Mucosa of rectum (tissue), 2 donors: ENCODE data around the gene GALNS.
"Not testable (repeated sequence)": the region's sequence is repeated elsewhere in the genome, so short reads cannot be mapped to it uniquely, and the experiment has no call there.

Experiments
- H3K27ac ChIP-seq, 2 donors: one replicate each; pipeline ENCODE4 v1.7.0; 2013; ENCODE audit warnings: inconsistent platforms in 2 of 2, low read depth in 2 of 2, low read length in 2 of 2
- H3K27me3 ChIP-seq, 2 donors: one replicate each; pipeline ENCODE4 v1.7.0; 2013; ENCODE audit warnings: low read length in 2 of 2; ENCODE audit not compliant: control insufficient read depth in 2 of 2, insufficient read depth in 2 of 2
- H3K36me3 ChIP-seq, 2 donors: one replicate each; pipeline ENCODE4 v1.7.0; 2013; ENCODE audit warnings: low read length in 2 of 2; ENCODE audit not compliant: control insufficient read depth in 2 of 2, insufficient read depth in 2 of 2
- H3K4me1 ChIP-seq, 2 donors: one replicate each; pipeline ENCODE4 v1.7.0; 2013; ENCODE audit warnings: low read length in 2 of 2, mild to moderate bottlenecking in 1 of 2; ENCODE audit not compliant: control insufficient read depth in 2 of 2, insufficient read depth in 2 of 2
- H3K4me3 ChIP-seq, 2 donors: one replicate each; pipeline ENCODE4 v1.7.0; 2013; ENCODE audit warnings: low read length in 2 of 2
- H3K9ac ChIP-seq, 2 donors: one replicate each; pipeline ENCODE4 v1.7.0; 2013; ENCODE audit warnings: low read length in 2 of 2, low read depth in 1 of 2, mild to moderate bottlenecking in 1 of 2
- H3K9me3 ChIP-seq, 2 donors: one replicate each; pipeline ENCODE4 v1.7.0; 2013; ENCODE audit warnings: low read length in 2 of 2; ENCODE audit not compliant: control insufficient read depth in 2 of 2
- donor health status: healthy.
- donor health status: Normal muscosa, but diverticular disease.

GALNS gene

GRCh38 chr16:88778271-88778525 lies 78.5 kb downstream of the GALNS start:
- Histone ChIP-seq H3K36me3 (no peaks in the 10 kb centered on the region), H3K4me1 (peaks cover 31 to 40% of the 10 kb centered on the region in 2 donors), H3K27me3 (no peaks in the 10 kb centered on the region), H3K9ac (no peak overlapping the region), H3K4me3 (no peak overlapping the region), H3K27ac (no peak overlapping the region), H3K9me3 (no peaks in the 10 kb centered on the region)

- Histone ChIP-seq H3K4me1 (peaks cover 31 to 40% of the 10 kb centered on the region in 2 donors), H3K27ac (peak overlapping the region in 1 of 2 donors; percentile 16), H3K27me3 (no peaks in the 10 kb centered on the region), H3K36me3 (no peaks in the 10 kb centered on the region), H3K4me3 (no peak overlapping the region), H3K9me3 (no peaks in the 10 kb centered on the region), H3K9ac (no peak overlapping the region)
These were observed 79.1 kb downstream of the GALNS start for GRCh38 chr16:88777471-88778270.

- no peaks in the 10 kb centered on the region for H3K9me3 ChIP-seq
- H3K4me3 ChIP-seq, result no peak overlapping the region
- no peak overlapping the region for H3K27ac ChIP-seq
- H3K9ac ChIP-seq, result no peak overlapping the region
- peaks cover 28 to 32% of the 10 kb centered on the region in 2 donors for H3K4me1 ChIP-seq
- no peaks in the 10 kb centered on the region for H3K27me3 ChIP-seq
- no peaks in the 10 kb centered on the region for H3K36me3 ChIP-seq
These were observed 80.9 kb downstream of the GALNS start for GRCh38 chr16:88775825-88776224.

- H3K4me3 ChIP-seq, result no peak overlapping the region
- no peak overlapping the region for H3K9ac ChIP-seq
- H3K27ac ChIP-seq, result no peak overlapping the region
- H3K9me3 ChIP-seq, result no peaks in the 10 kb centered on the region
- no peaks in the 10 kb centered on the region for H3K36me3 ChIP-seq
- H3K27me3 ChIP-seq, result no peaks in the 10 kb centered on the region
- peaks cover 29 to 33% of the 10 kb centered on the region in 2 donors for H3K4me1 ChIP-seq
These were observed 82.0 kb downstream of the GALNS start for GRCh38 chr16:88774544-88775393.

- Histone ChIP-seq H3K27ac (peak overlapping the region in 1 of 2 donors; percentile 52), H3K9ac (no peak overlapping the region), H3K9me3 (no peaks in the 10 kb centered on the region), H3K27me3 (no peaks in the 10 kb centered on the region), H3K4me3 (no peak overlapping the region), H3K4me1 (peaks cover 31 to 41% of the 10 kb centered on the region in 2 donors), H3K36me3 (no peaks in the 10 kb centered on the region)
These were observed 82.9 kb downstream of the GALNS start for GRCh38 chr16:88773812-88774291.

- H3K9ac ChIP-seq, result no peak overlapping the region
These were observed 83.6 kb downstream of the GALNS start for GRCh38 chr16:88772871-88773811.

GRCh38 chr16:88771781-88772180 lies 85.0 kb downstream of the GALNS start:
- H3K27ac ChIP-seq, H3K27me3 ChIP-seq, H3K36me3 ChIP-seq, H3K9ac ChIP-seq, H3K4me3 ChIP-seq, H3K9me3 ChIP-seq: not testable (repeated sequence)
- peaks cover 47 to 55% of the 10 kb centered on the region in 2 donors for H3K4me1 ChIP-seq

More at GRCh38 chr16:88772871-88773811, 83.6 kb downstream of the GALNS start:
- no peak overlapping the region for H3K4me3 ChIP-seq
- H3K9me3 ChIP-seq, result no peaks in the 10 kb centered on the region
- peaks cover 38 to 46% of the 10 kb centered on the region in 2 donors for H3K4me1 ChIP-seq
- no peaks in the 10 kb centered on the region for H3K27me3 ChIP-seq
- no peaks in the 10 kb centered on the region for H3K36me3 ChIP-seq
- H3K27ac ChIP-seq, result peak overlapping the region in 1 of 2 donors; percentile 52

GRCh38 chr16:88771294-88771772 lies 85.4 kb downstream of the GALNS start:
- Histone ChIP-seq H3K4me1 (peaks cover 47 to 55% of the 10 kb centered on the region in 2 donors), H3K27me3 (no peaks in the 10 kb centered on the region), H3K36me3 (no peaks in the 10 kb centered on the region), H3K9me3 (no peaks in the 10 kb centered on the region), H3K9ac (peak overlapping the region in 1 of 2 donors; percentile 51), H3K27ac (peak overlapping the region; percentile 72 to 85), H3K4me3 (peak overlapping the region in 1 of 2 donors; percentile 48)

GRCh38 chr16:88770461-88771293 lies 86.1 kb downstream of the GALNS start:
- no peaks in the 10 kb centered on the region for H3K9me3 ChIP-seq
- peak overlapping the region; percentile 48 to 52 for H3K4me3 ChIP-seq
- peak overlapping the region; percentile 26 to 51 for H3K9ac ChIP-seq
- no peaks in the 10 kb centered on the region for H3K27me3 ChIP-seq
- peaks cover 47 to 55% of the 10 kb centered on the region in 2 donors for H3K4me1 ChIP-seq
- no peaks in the 10 kb centered on the region for H3K36me3 ChIP-seq
- peak overlapping the region; percentile 72 to 85 for H3K27ac ChIP-seq
